GM12878 (cell line): Measurements from ENCODE around the gene COL25A1. TPM values are rescaled to one million over a fixed set of nuclear protein-coding genes. Genes with fewer than 3 reads are reported as not detected.

ENCODE experiments used
- ATAC-seq: fragments of 200-7000 bp; cut with Tn5 transposase; 3 replicates; pipeline ENCODE4 v1.9.1; 2020; ENCODE audit warnings: mild to moderate bottlenecking, moderate library complexity
- BruUV-seq: library from RNA; stranded (reverse); fragments of 400-500 nt; replicated peaks from 2 replicates; lab custom pipeline; 2021; lab: Mats Ljungman, UMichigan
- CTCF ChIA-PET: fragments of 300-600 bp; sonication (Branson Sonifier 250); formaldehyde crosslinking; extraction: SDS; loops from one replicate; lab custom pipeline; 2021; ENCODE audit warnings: inconsistent platforms; lab: Yijun Ruan, JAX
- POLR2A ChIA-PET: fragments of 350-600 bp; formaldehyde crosslinking; extraction: SDS; loops from one replicate; lab custom pipeline; 2021; ENCODE audit warnings: inconsistent platforms; lab: Charles Lee
- RAD21 ChIA-PET: fragments of 300-600 bp; sonication (Branson Sonifier 250); formaldehyde crosslinking; loops from one replicate; lab custom pipeline; 2023; ENCODE audit warnings: antibody characterized with exemption; ENCODE audit not compliant: unreplicated experiment; lab: Charles Lee
- SMC1A ChIA-PET: fragments of 300-600 bp; sonication (Branson Sonifier 250); formaldehyde crosslinking; loops from one replicate; lab custom pipeline; 2023; ENCODE audit not compliant: unreplicated experiment, uncharacterized antibody; lab: Charles Lee
- DNase-seq: peaks from one replicate; pipeline ENCODE4 v3.0.0-alpha.2; 2011; ENCODE audit warnings: low read depth, low spot score
- FAIRE-seq: peaks from 3 replicates; lab custom pipeline; 2011; peaks lifted over from hg19 to GRCh38; lab: Jason Lieb, UNC
- H2AFZ ChIP-seq: 2 replicates; pipeline ENCODE4 v1.6.0; 2011; ENCODE audit warnings: low read depth, low read length, control low read depth; ENCODE audit not compliant: control insufficient read depth
- H3K27ac ChIP-seq: 2 replicates; pipeline ENCODE4 v1.5.1; 2011; ENCODE audit warnings: control low read depth; ENCODE audit not compliant: control insufficient read depth, insufficient read depth
- H3K27me3 ChIP-seq, 2 experiments: replicated peaks in 1 of 2; 2 replicates each; pipeline versions ENCODE4 v1.6.0 to v1.6.1; 2011; ENCODE audit warnings: low read length in 1 of 2; ENCODE audit not compliant: control insufficient read depth in 2 of 2, insufficient read depth in 2 of 2
- H3K36me3 ChIP-seq, 2 experiments: 2 replicates each; pipeline ENCODE4 v1.5.1; 2011; ENCODE audit warnings: low read length in 1 of 2; ENCODE audit not compliant: control insufficient read depth in 2 of 2, insufficient read depth in 2 of 2
- H3K4me1 ChIP-seq: 2 replicates; pipeline ENCODE4 v1.6.1; 2011; ENCODE audit warnings: mild to moderate bottlenecking, low read length, moderate library complexity, mixed read lengths; ENCODE audit not compliant: control insufficient read depth, insufficient read depth
- H3K4me2 ChIP-seq: 2 replicates; pipeline ENCODE4 v1.6.0; 2011; ENCODE audit warnings: control low read depth; ENCODE audit not compliant: control insufficient read depth, insufficient read depth
- H3K4me3 ChIP-seq: fragments of 200-600 bp; sonication (generic); 2 replicates; pipeline ENCODE4 v1.5.1; 2016
- H3K79me2 ChIP-seq: 2 replicates; pipeline ENCODE4 v1.6.0; 2011; ENCODE audit warnings: low read length; ENCODE audit not compliant: control insufficient read depth, insufficient read depth
- H3K9ac ChIP-seq: 2 replicates; pipeline ENCODE4 v1.8.0; 2011; ENCODE audit warnings: low read length, control low read depth, mixed read lengths; ENCODE audit not compliant: control insufficient read depth, insufficient read depth
- H3K9me3 ChIP-seq: replicated peaks from 3 replicates; pipeline ENCODE4 v1.5.1; 2011; ENCODE audit warnings: mild to moderate bottlenecking, low read length; ENCODE audit not compliant: control insufficient read depth, insufficient read depth
- H4K20me1 ChIP-seq: 2 replicates; pipeline ENCODE4 v1.6.0; 2011; ENCODE audit not compliant: control insufficient read depth, insufficient read depth
- BMI1 ChIP-seq: fragments of 450-650 bp; IDR thresholded peaks from 2 replicates; pipeline ENCODE4 v1.6.1; 2016; ENCODE audit warnings: mild to moderate bottlenecking, moderate library complexity, borderline replicate concordance
- CHD2 ChIP-seq: IDR thresholded peaks from 2 replicates; pipeline ENCODE4 v1.6.1; 2011; ENCODE audit warnings: low read depth, low read length, improper control_type of control experiment, borderline replicate concordance
- GATAD2B ChIP-seq: fragments of 450-650 bp; conservative IDR thresholded peaks from 2 replicates; pipeline ENCODE4 v1.6.1; 2017; ENCODE audit warnings: low read depth, mild to moderate bottlenecking, moderate library complexity
- HDAC2 ChIP-seq: fragments of 200-600 bp; sonication (generic); IDR thresholded peaks from 2 replicates; pipeline ENCODE4 v1.6.1; 2017
- HDGF ChIP-seq: fragments of 450-650 bp; IDR thresholded peaks from 2 replicates; pipeline ENCODE4 v1.6.1; 2016; ENCODE audit warnings: antibody characterized with exemption
- MEF2B ChIP-seq: fragments of 450-650 bp; IDR thresholded peaks from 2 replicates; pipeline ENCODE4 v1.6.1; 2018; ENCODE audit warnings: mild to moderate bottlenecking, moderate library complexity; ENCODE audit not compliant: partially characterized antibody, poor library complexity, severe bottlenecking
- MLLT1 ChIP-seq: fragments of 450-650 bp; IDR thresholded peaks from 2 replicates; pipeline ENCODE4 v1.6.1; 2016; ENCODE audit warnings: mild to moderate bottlenecking
- MYC ChIP-seq: IDR thresholded peaks from 2 replicates; pipeline ENCODE4 v1.6.1; 2011; ENCODE audit warnings: mild to moderate bottlenecking, low read length, moderate library complexity, inconsistent platforms; ENCODE audit not compliant: insufficient read depth, insufficient replicate concordance, insufficient read length, severe bottlenecking
- NFIC ChIP-seq: IDR thresholded peaks from 2 replicates; pipeline ENCODE4 v1.6.1; 2012; ENCODE audit warnings: low read depth, mild to moderate bottlenecking, inconsistent platforms, low read length, moderate library complexity
- NFYB ChIP-seq: IDR thresholded peaks from 2 replicates; pipeline ENCODE4 v1.6.1; 2011; ENCODE audit warnings: low read depth, mild to moderate bottlenecking, low read length, improper control_type of control experiment, moderate library complexity; ENCODE audit not compliant: insufficient read depth
- NR2F1 ChIP-seq: fragments of 450-650 bp; conservative IDR thresholded peaks from 2 replicates; pipeline ENCODE4 v1.6.1; 2017; ENCODE audit warnings: mild to moderate bottlenecking
- SMAD1 ChIP-seq: fragments of 450-650 bp; IDR thresholded peaks from 2 replicates; pipeline ENCODE4 v1.6.1; 2018; ENCODE audit warnings: mild to moderate bottlenecking, low read depth; ENCODE audit not compliant: partially characterized antibody
- SREBF1 ChIP-seq: IDR thresholded peaks from 2 replicates; pipeline ENCODE4 v1.6.1; 2012; ENCODE audit warnings: mild to moderate bottlenecking, low read length
- WRNIP1 ChIP-seq: IDR thresholded peaks from 2 replicates; pipeline ENCODE4 v1.6.1; 2011; ENCODE audit warnings: low read depth, low read length, improper control_type of control experiment, borderline replicate concordance
- YBX1 ChIP-seq: fragments of 450-650 bp; IDR thresholded peaks from 2 replicates; pipeline ENCODE4 v1.6.1; 2016; ENCODE audit warnings: antibody characterized with exemption
- ZBED1 ChIP-seq: IDR thresholded peaks from 2 replicates; pipeline ENCODE4 v1.6.1; 2016; ENCODE audit warnings: borderline replicate concordance
- WGBS: methylation state at CpG from one replicate; pipeline ENCODE4 v1.1.6; 2016; ENCODE audit warnings: low lambda C conversion rate; ENCODE audit not compliant: insufficient replicate concordance, insufficient coverage; ENCODE audit errors: missing lambda C conversion rate; 5-methylcytosine and 5-hydroxymethylcytosine counted together
- in situ Hi-C: fragments of 300-500 bp; cut with MboI; formaldehyde crosslinking; loops from 9 replicates; pipeline ENCODE4 v1.14.3; 2018; ENCODE audit warnings: mixed read lengths
- intact Hi-C: fragments of 100-400 bp; cut with micrococcal nuclease; formaldehyde crosslinking; loops from one replicate; pipeline ENCODE4 v1.14.2; 2022; ENCODE audit not compliant: unreplicated experiment
- polyA plus RNA-seq, 11 experiments: library from polyadenylated mRNA; depleted of rRNA in 4 of 11; unstranded in 6 of 11; stranded (reverse) in 5 of 11; fragments of >200 nt; fragmentation: Nextera tagmentation in 4 of 11; fragmentation: Illumina TruSeq in 1 of 11; extraction: Ambion mirVana in 4 of 11; extraction: Trizol in 1 of 11; gene quantifications; 1 replicate in 1 of 11; 2 replicates in 10 of 11; pipeline versions ENCODE4 v1.2.1 to v1.2.3, GENCODE V29; 2011 to 2016; ENCODE audit warnings: inconsistent platforms in 2 of 11, missing spikeins in 2 of 11, low read depth in 1 of 11
- total RNA-seq, 4 experiments: library from RNA; depleted of rRNA in 3 of 4; stranded (reverse); fragments of >200 nt in 3 of 4; fragmentation: Illumina TruSeq in 1 of 4; extraction: Trizol in 1 of 4; gene quantifications; 2 replicates each; pipeline versions ENCODE4 v1.2.1 to v1.2.3, GENCODE V29; 2013 to 2021

Gene COL25A1
- total and polyA plus RNA-seq, 10 of the 15 experiments (the other 5 are each of a cell fraction or from before 2014, with no cell fraction given) = 0.01 to 0.26 (median 0.12) TPM; not detected in 6

GRCh38 chr4:108796173-108796572 is 506.3 kb downstream of the COL25A1 start:
- Histone ChIP-seq H3K27me3 (no peaks in the 10 kb centered on the region), H3K9ac (no peak overlapping the region), H3K4me2 (no peak overlapping the region), H3K4me1 (no peaks in the 10 kb centered on the region), H3K4me3 (no peak overlapping the region), H3K36me3 (no peaks in the 10 kb centered on the region), H2AFZ (no peak overlapping the region), H4K20me1 (no peaks in the 10 kb centered on the region), H3K79me2 (no peaks in the 10 kb centered on the region), H3K27ac (no peak overlapping the region), H3K9me3 (no peaks in the 10 kb centered on the region)
- in situ Hi-C loops = no loop called here
- no peak for TF ChIP-seq NFYB
- TF ChIP-seq CHD2 = no peak
- no peak for TF ChIP-seq ZBED1
- TF ChIP-seq YBX1 = no peak
- TF ChIP-seq SMAD1 = no peak
- TF ChIP-seq NFIC = no peak
- no peak for DNase-seq
- ChIA-PET SMC1A (no interaction called here), POLR2A (no interaction called here), RAD21 (no interaction called here), CTCF (no interaction called here)
- no peak for FAIRE-seq
- no peak for ATAC-seq
- 58% methylated on average over 3 of the region's 3 CpGs for WGBS
- intact Hi-C loops = no loop called here
- BruUV-seq = no TSS peak

- Histone ChIP-seq H4K20me1 (no peaks in the 10 kb centered on the region), H3K36me3 (no peaks in the 10 kb centered on the region), H3K27ac (no peak overlapping the region), H3K9me3 (no peaks in the 10 kb centered on the region), H3K79me2 (no peaks in the 10 kb centered on the region), H3K4me1 (no peaks in the 10 kb centered on the region), H3K4me3 (no peak overlapping the region), H3K27me3 (no peaks in the 10 kb centered on the region), H2AFZ (no peak overlapping the region), H3K9ac (no peak overlapping the region), H3K4me2 (no peak overlapping the region)
- BruUV-seq = no TSS peak
- FAIRE-seq (no peak), ATAC-seq (no peak), DNase-seq (no peak)
- no peak for TF ChIP-seq SREBF1
- no peak for TF ChIP-seq GATAD2B
- TF ChIP-seq HDAC2 = no peak
- TF ChIP-seq WRNIP1 = no peak
- no peak for TF ChIP-seq BMI1
- no peak for TF ChIP-seq MYC
- no peak for TF ChIP-seq MLLT1
- TF ChIP-seq HDGF = no peak
- no peak for TF ChIP-seq NR2F1
- no peak for TF ChIP-seq MEF2B
- ChIA-PET CTCF (no interaction called here), SMC1A (no interaction called here), POLR2A (no interaction called here), RAD21 (no interaction called here)
- in situ Hi-C loops = no loop called here
- intact Hi-C loops = no loop called here
Measured at GRCh38 chr4:108795733-108796132, 506.7 kb downstream of the COL25A1 start.
